Measurements from ENCODE around the gene PLTP.

DNA sequence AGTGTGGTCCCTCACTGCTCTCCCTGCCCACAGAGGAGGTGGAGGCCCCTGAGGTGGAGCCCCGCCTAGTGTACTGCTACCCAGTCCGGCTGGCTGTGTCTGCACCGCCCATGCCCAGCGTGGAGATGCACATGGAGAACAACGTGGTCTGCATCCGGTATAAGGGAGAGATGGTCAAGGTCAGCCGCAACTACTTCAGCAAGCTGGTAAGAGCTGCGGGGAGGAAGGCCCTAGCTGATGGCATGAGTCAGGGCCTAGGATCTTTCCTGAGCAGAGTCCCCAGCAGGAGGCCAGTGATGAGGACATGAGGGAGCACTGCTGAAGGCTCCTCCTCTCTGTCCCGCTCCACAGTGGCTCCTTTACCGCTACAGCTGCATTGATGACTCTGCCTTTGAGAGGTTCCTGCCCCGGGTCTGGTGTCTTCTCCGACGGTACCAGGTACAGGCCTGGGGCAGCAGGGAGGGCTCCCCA, 33.8 kb upstream of the PLTP start:
- TF ChIP-seq POLR2A (IDR thresholded peaks at IDR 0.05), result no peak
- TF ChIP-seq, protein P1, sequence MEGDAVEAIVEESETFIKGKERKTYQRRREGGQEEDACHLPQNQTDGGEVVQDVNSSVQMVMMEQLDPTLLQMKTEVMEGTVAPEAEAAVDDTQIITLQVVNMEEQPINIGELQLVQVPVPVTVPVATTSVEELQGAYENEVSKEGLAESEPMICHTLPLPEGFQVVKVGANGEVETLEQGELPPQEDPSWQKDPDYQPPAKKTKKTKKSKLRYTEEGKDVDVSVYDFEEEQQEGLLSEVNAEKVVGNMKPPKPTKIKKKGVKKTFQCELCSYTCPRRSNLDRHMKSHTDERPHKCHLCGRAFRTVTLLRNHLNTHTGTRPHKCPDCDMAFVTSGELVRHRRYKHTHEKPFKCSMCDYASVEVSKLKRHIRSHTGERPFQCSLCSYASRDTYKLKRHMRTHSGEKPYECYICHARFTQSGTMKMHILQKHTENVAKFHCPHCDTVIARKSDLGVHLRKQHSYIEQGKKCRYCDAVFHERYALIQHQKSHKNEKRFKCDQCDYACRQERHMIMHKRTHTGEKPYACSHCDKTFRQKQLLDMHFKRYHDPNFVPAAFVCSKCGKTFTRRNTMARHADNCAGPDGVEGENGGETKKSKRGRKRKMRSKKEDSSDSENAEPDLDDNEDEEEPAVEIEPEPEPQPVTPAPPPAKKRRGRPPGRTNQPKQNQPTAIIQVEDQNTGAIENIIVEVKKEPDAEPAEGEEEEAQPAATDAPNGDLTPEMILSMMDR (IDR thresholded peaks at IDR 0.05), result no peak
